Mucosa of stomach (tissue), 1 donor: Measurements from ENCODE around the gene CCDC158.
"Not testable (repeated sequence)": the region's sequence is repeated elsewhere in the genome, so short reads cannot be mapped to it uniquely, and the experiment has no call there.

Experiments
- H3K27me3 ChIP-seq: one replicate; pipeline ENCODE4 v1.7.0; 2013; ENCODE audit warnings: mild to moderate bottlenecking, low read length; ENCODE audit not compliant: control insufficient read depth, insufficient read depth
- H3K36me3 ChIP-seq: one replicate; pipeline ENCODE4 v1.7.0; 2013; ENCODE audit warnings: low read length; ENCODE audit not compliant: control insufficient read depth, insufficient read depth
- H3K4me1 ChIP-seq: one replicate; pipeline ENCODE4 v1.7.0; 2013; ENCODE audit warnings: mild to moderate bottlenecking, low read length; ENCODE audit not compliant: control insufficient read depth, insufficient read depth
- H3K4me3 ChIP-seq: one replicate; pipeline ENCODE4 v1.7.0; 2013; ENCODE audit warnings: low read length
- H3K9ac ChIP-seq: one replicate; pipeline ENCODE4 v1.7.0; 2013; ENCODE audit warnings: mild to moderate bottlenecking, low read length, moderate library complexity
- H3K9me3 ChIP-seq: one replicate; pipeline ENCODE4 v1.7.0; 2013; ENCODE audit warnings: mild to moderate bottlenecking, low read length, moderate library complexity; ENCODE audit not compliant: control insufficient read depth
- donor health status: Pancreatic carcinoma.

Gene CCDC158

GRCh38 chr4:76301775-76302162, 119.2 kb downstream of the CCDC158 start:
- no peak overlapping the region for H3K9ac ChIP-seq
- H3K27me3 ChIP-seq: no peaks in the 10 kb centered on the region
- no peak overlapping the region for H3K4me3 ChIP-seq
- H3K4me1 ChIP-seq: peaks cover 37% of the 10 kb centered on the region
- H3K9me3 ChIP-seq: no peaks in the 10 kb centered on the region
- H3K36me3 ChIP-seq: no peaks in the 10 kb centered on the region

DNA sequence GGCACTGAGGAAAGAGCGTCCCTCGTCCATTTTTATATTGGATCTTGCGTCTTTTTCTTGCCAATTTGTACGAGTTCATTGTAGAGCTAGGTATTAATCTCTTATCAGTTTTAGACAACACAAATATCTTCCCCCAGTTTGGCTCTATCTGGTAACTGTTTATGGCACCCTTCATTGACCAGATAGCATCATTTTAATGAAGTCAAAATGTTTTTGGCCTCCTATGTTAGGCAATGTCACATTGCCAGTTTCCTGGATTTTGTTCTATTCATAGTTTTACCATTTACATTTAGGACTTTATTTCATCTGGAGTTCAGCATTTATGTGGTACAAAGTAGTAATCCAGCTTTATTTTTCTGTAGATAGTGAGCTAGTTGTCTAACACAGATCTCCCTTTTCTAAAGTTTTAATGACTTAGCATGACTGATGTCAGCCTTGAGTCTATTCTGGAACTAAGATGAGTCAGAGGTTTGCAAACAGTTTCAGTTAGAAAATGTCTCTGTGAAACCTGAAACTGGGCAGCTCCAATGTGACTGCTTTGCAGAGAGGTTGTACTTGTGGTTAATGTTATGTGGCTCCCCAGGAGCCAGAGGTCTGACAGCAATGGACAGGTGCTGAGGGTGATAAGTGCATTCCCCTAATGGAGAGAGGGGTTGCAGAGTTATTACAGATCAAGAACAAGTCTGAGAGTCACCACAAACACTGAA, 119.7 kb downstream of the CCDC158 start:
- no peaks in the 10 kb centered on the region for H3K36me3 ChIP-seq
- H3K9ac ChIP-seq: no peak overlapping the region
- H3K27me3 ChIP-seq: no peaks in the 10 kb centered on the region
- no peaks in the 10 kb centered on the region for H3K9me3 ChIP-seq
- peaks cover 37% of the 10 kb centered on the region for H3K4me1 ChIP-seq
- no peak overlapping the region for H3K4me3 ChIP-seq

DNA sequence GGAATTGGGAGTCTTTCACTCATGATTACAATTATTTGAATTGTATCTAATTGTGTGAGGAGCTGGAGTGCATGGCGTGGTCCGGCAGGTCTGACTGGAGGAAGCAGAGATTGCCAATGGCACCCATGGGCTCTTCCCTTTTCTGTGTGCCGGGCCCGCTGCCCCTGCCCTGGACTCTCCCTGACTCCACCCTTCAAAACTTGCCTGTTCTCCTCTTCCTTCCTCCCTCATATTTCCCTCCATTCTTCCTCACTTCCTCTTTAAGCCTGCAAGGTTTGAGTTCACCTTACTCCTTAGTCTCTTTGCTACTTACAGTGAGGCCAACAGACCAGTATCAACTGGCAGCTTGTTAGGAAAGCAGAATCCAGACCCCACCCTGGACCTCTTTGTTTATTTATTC, 120.9 kb downstream of the CCDC158 start:
- Histone ChIP-seq H3K27me3 (no peaks in the 10 kb centered on the region), H3K9me3 (no peaks in the 10 kb centered on the region), H3K4me3 (no peak overlapping the region), H3K4me1 (peaks cover 31% of the 10 kb centered on the region), H3K9ac (no peak overlapping the region), H3K36me3 (no peaks in the 10 kb centered on the region)

DNA sequence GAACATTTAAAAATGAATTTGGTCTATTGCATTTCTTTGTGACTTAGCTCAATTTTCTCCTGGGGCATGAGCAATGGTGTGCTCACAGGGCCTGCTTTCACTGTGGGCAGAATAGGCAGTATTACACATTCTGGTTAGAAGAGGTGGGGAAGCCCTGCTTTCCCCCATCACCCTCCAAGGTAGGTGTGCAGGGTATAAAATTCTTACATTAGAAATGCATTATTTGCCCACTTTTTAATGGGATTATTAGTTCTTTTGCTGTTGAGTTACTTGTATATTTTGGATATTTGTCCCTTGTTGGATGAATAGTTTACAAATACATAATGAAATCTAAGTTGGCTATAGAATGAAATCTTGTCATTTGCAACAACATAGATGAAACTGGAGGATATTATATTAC, 122.7 kb downstream of the CCDC158 start:
- Histone ChIP-seq H3K9ac (no peak overlapping the region), H3K9me3 (no peaks in the 10 kb centered on the region)

DNA sequence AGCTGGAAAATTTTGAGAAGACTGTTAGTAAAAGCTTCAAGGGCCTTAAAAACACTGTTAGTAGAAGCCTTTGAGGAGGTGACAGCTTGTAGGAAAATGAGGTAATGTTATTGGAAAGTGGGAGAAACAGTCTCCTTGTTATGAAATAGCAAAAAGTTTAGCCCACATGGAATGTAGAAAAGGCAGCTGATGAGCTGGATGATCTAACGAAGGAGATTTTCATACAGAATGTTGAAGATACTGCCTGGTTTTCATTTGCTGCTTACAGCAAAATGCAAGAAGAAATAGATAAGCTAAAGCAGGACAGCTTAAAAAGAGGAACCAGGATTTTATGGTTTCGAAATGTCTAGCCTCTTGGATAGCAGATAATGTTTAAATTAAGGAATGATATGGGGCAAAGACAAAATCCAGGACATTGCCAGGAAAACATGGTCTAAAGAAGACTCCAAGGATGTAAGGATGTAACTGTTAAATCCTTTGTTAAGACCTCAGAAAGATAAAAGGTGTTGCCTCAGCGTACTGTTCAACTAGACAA, 124.6 kb downstream of the CCDC158 start:
- no peak overlapping the region for H3K9ac ChIP-seq
- no peaks in the 10 kb centered on the region for H3K9me3 ChIP-seq
- H3K4me3 ChIP-seq: no peak overlapping the region
- no peaks in the 10 kb centered on the region for H3K27me3 ChIP-seq
- H3K4me1 ChIP-seq: peaks cover 23% of the 10 kb centered on the region
- H3K36me3 ChIP-seq: no peaks in the 10 kb centered on the region

More for the DNA sequence above, 122.7 kb downstream of the CCDC158 start:
- Histone ChIP-seq H3K4me3 (no peak overlapping the region), H3K4me1 (peaks cover 28% of the 10 kb centered on the region), H3K36me3 (no peaks in the 10 kb centered on the region), H3K27me3 (no peaks in the 10 kb centered on the region)

- Histone ChIP-seq H3K36me3 (no peaks in the 10 kb centered on the region), H3K9ac (no peak overlapping the region), H3K4me1 (peaks cover 5% of the 10 kb centered on the region), H3K27me3 (no peaks in the 10 kb centered on the region), H3K9me3 (no peaks in the 10 kb centered on the region), H3K4me3 (no peak overlapping the region)
Measured at GRCh38 chr4:76293772-76294171, 127.2 kb downstream of the CCDC158 start.

GRCh38 chr4:76292730-76293129, 128.2 kb downstream of the CCDC158 start:
- H3K4me1 ChIP-seq: peaks cover 5% of the 10 kb centered on the region
- H3K4me3 ChIP-seq: no peak overlapping the region
- no peaks in the 10 kb centered on the region for H3K27me3 ChIP-seq
- no peak overlapping the region for H3K9ac ChIP-seq
- no peaks in the 10 kb centered on the region for H3K9me3 ChIP-seq
- no peaks in the 10 kb centered on the region for H3K36me3 ChIP-seq

DNA sequence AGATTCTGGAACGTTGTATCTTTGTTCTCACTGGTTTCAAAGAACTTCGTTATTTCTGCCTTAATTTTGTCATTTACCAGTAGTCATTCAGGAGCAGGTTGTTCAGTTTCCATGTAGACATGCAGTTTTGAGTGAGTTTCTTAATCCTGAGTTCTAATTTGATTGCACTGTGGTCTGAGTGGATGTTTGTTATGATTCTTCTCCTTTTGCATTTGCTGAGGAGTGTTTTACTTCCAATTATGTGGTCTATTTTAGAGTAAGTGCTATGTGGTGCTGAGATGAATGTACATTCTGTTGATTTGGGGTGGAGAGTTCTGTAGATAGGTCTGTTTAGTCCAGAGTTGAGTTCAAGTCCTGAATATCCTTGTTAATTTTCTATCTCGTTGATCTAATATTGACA, 133.1 kb downstream of the CCDC158 start:
- H3K27me3 ChIP-seq, H3K9ac ChIP-seq, H3K9me3 ChIP-seq, H3K36me3 ChIP-seq, H3K4me3 ChIP-seq, H3K4me1 ChIP-seq: not testable (repeated sequence)

GRCh38 chr4:76283900-76284299, 137.0 kb downstream of the CCDC158 start:
- no peaks in the 10 kb centered on the region for H3K27me3 ChIP-seq
- H3K9ac ChIP-seq: no peak overlapping the region
- H3K9me3 ChIP-seq: no peaks in the 10 kb centered on the region
- no peaks in the 10 kb centered on the region for H3K36me3 ChIP-seq
- H3K4me3 ChIP-seq: no peak overlapping the region
- H3K4me1 ChIP-seq: peaks cover 20% of the 10 kb centered on the region

DNA sequence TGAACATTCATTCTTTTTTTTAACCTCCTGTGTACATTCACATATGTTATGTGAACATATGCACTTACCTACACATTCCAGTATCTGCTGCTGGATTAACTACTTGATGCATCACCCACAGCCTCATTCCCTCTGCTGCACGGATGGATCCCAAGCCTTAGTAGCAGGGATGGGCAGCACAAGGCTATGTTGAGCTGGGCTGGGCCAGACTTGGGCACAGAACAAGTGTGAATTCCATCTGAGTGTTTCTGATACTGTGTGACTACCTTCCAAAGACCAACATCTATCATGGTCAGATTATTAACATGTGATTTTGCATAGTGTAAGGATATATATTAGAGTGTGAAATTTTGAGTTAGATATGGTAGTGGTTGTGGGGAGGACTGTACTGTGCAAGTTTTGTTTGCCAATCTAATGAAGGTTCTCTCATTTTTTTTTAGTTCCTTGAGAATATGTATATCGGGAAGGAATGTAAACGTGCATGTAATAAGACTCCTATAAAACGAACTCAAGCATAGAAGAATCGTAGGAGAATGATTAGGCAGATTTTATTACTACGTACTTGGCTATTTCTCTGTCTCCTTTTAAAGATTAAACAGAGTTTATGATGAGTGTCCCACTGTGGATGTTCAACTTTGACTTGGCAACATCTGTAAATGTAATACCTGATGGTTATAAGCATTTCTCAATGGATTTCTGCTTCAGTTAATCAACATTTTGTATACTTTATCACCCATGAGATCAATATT, 137.8 kb downstream of the CCDC158 start:
- Histone ChIP-seq H3K27me3 (no peaks in the 10 kb centered on the region), H3K9me3 (no peaks in the 10 kb centered on the region), H3K36me3 (no peaks in the 10 kb centered on the region), H3K9ac (no peak overlapping the region), H3K4me3 (no peak overlapping the region), H3K4me1 (peaks cover 22% of the 10 kb centered on the region)

DNA sequence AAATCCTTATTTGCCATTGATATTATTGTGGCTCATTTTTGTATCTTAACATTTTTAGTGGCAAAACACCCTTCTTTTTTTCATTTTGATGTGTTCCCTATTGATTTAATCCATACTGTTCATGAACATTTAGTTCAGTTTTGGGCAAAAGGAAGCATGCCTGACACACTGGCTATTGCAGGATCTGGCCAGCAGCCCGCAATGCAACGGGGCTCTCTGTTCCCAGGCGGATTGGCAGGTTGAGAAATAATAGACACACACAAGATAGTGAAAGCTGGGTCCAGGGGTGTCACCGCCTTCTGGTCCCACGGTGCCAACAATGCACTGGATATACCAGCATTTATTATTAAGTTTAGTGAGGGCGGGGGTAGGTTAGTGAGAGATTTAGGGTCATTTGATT, 139.3 kb downstream of the CCDC158 start:
- not testable (repeated sequence) for H3K27me3 ChIP-seq, H3K9me3 ChIP-seq
- peaks cover 29% of the 10 kb centered on the region for H3K4me1 ChIP-seq

More for the DNA sequence above, 139.3 kb downstream of the CCDC158 start:
- not testable (repeated sequence) for H3K4me3 ChIP-seq, H3K9ac ChIP-seq, H3K36me3 ChIP-seq
